GM18868 (cell line): ENCODE measurements around the gene VTI1A.

Experiments
- ATAC-seq: cut with Tn5 transposase; IDR thresholded peaks from one replicate; pipeline ENCODE4 v1.9.1; 2021; ENCODE audit warnings: mild to moderate bottlenecking, moderate library complexity; ENCODE audit not compliant: unreplicated experiment

Gene VTI1A

GRCh38 chr10:112671743-112672142, 224.7 kb downstream of the VTI1A start:
- ATAC-seq, result no peak

GRCh38 chr10:112672706-112673105, 225.7 kb downstream of the VTI1A start:
- ATAC-seq, result no peak

GRCh38 chr10:112675560-112676083, 228.6 kb downstream of the VTI1A start:
- ATAC-seq, result no peak

GRCh38 chr10:112677689-112678088, 230.7 kb downstream of the VTI1A start:
- no peak for ATAC-seq

GRCh38 chr10:112678581-112678980, 231.6 kb downstream of the VTI1A start:
- no peak for ATAC-seq

- ATAC-seq, result no peak
Observed at GRCh38 chr10:112678987-112679386, 232.0 kb downstream of the VTI1A start.

- no peak for ATAC-seq
Observed at GRCh38 chr10:112679392-112679791, 232.4 kb downstream of the VTI1A start.

- no peak for ATAC-seq
Observed at GRCh38 chr10:112680586-112680985, 233.6 kb downstream of the VTI1A start.

- ATAC-seq, result no peak
Observed at GRCh38 chr10:112687647-112688046, 240.6 kb downstream of the VTI1A start.

- ATAC-seq, result no peak
Observed at GRCh38 chr10:112689327-112690072, 242.5 kb downstream of the VTI1A start.

- ATAC-seq, result no peak
Observed at GRCh38 chr10:112695539-112695938, 248.5 kb downstream of the VTI1A start.

GRCh38 chr10:112696592-112696991, 249.6 kb downstream of the VTI1A start:
- ATAC-seq, result no peak

GRCh38 chr10:112698133-112698817, 251.3 kb downstream of the VTI1A start:
- no peak for ATAC-seq

GRCh38 chr10:112698818-112699164, 251.8 kb downstream of the VTI1A start:
- no peak for ATAC-seq

- ATAC-seq, result no peak
Observed at GRCh38 chr10:112700215-112700671, 253.2 kb downstream of the VTI1A start.

GRCh38 chr10:112701211-112701877, 254.3 kb downstream of the VTI1A start:
- no peak for ATAC-seq

- ATAC-seq, result no peak
Observed at GRCh38 chr10:112701878-112702255, 254.9 kb downstream of the VTI1A start.

GRCh38 chr10:112706577-112706976, 259.6 kb downstream of the VTI1A start:
- no peak for ATAC-seq

GRCh38 chr10:112708461-112708860, 261.4 kb downstream of the VTI1A start:
- ATAC-seq, result no peak

GRCh38 chr10:112710528-112710927, 263.5 kb downstream of the VTI1A start:
- ATAC-seq, result no peak

- ATAC-seq, result no peak
Observed at GRCh38 chr10:112711366-112711765, 264.4 kb downstream of the VTI1A start.

- ATAC-seq, result no peak
Observed at GRCh38 chr10:112712536-112712935, 265.5 kb downstream of the VTI1A start.
